Neural cell (in vitro differentiated cells): Measurements from ENCODE around the gene IFITM10. TPM values are rescaled to one million over a fixed set of nuclear protein-coding genes. Genes with fewer than 3 reads are reported as not detected.

Experiments used
- H2AFZ ChIP-seq: fragments of 200-600, 300-800 bp; sonication (generic), shearing (Covaris generic); 2 replicates; pipeline ENCODE4 v1.6.0; 2014; ENCODE audit warnings: low read depth, mild to moderate bottlenecking, antibody characterized with exemption, low read length, moderate library complexity
- H3F3A ChIP-seq: fragments of 200-600 bp; shearing (Covaris generic); 2 replicates; pipeline ENCODE4 v1.6.1; 2016; ENCODE audit warnings: mild to moderate bottlenecking, moderate library complexity, mixed read lengths, antibody characterized with exemption, low read length; ENCODE audit not compliant: insufficient read depth, poor library complexity, severe bottlenecking
- H3K27ac ChIP-seq: fragments of 200-600, 300-800 bp; sonication (generic), shearing (Covaris generic); 2 replicates; pipeline ENCODE4 v1.5.1; 2014; ENCODE audit warnings: mild to moderate bottlenecking, low read length, moderate library complexity
- H3K27me3 ChIP-seq: fragments of 300-800, 200-600 bp; sonication (generic), shearing (Covaris generic); 2 replicates; pipeline ENCODE4 v1.6.0; 2014; ENCODE audit warnings: mild to moderate bottlenecking, low read depth, low read length, moderate library complexity; ENCODE audit not compliant: insufficient read depth
- H3K36me3 ChIP-seq: fragments of 300-800, 200-600 bp; sonication (generic), shearing (Covaris generic); 2 replicates; pipeline ENCODE4 v1.5.1; 2014; ENCODE audit warnings: mild to moderate bottlenecking, antibody characterized with exemption, low read length, moderate library complexity; ENCODE audit not compliant: insufficient read depth
- H3K4me2 ChIP-seq: fragments of 300-800, 200-600 bp; sonication (generic), shearing (Covaris generic); 2 replicates; pipeline ENCODE4 v1.6.0; 2014; ENCODE audit warnings: mild to moderate bottlenecking, low read length
- H3K4me3 ChIP-seq: fragments of 300-800, 200-600 bp; sonication (generic), shearing (Covaris generic); 2 replicates; pipeline ENCODE4 v1.5.1; 2014; ENCODE audit warnings: mild to moderate bottlenecking, low read length, moderate library complexity
- H3K79me2 ChIP-seq: fragments of 200-600 bp; shearing (Covaris generic); replicated peaks from 2 replicates; pipeline ENCODE4 v1.6.0; 2014; ENCODE audit warnings: mild to moderate bottlenecking, low read length, moderate library complexity; ENCODE audit not compliant: insufficient read depth
- H3K9ac ChIP-seq: fragments of 300-800, 200-600 bp; sonication (generic), shearing (Covaris generic); 2 replicates; pipeline ENCODE4 v1.6.1; 2016; ENCODE audit warnings: mild to moderate bottlenecking, low read length, mixed read lengths
- H3K9me2 ChIP-seq: fragments of 200-600 bp; shearing (Covaris generic); 2 replicates; pipeline ENCODE4 v1.6.1; 2016; ENCODE audit warnings: mild to moderate bottlenecking, low read length, mixed read lengths; ENCODE audit not compliant: insufficient read depth
- H3K9me3 ChIP-seq: fragments of 200-600, 300-800 bp; sonication (generic), shearing (Covaris generic); 2 replicates; pipeline ENCODE4 v1.6.1; 2016; ENCODE audit warnings: mild to moderate bottlenecking, mixed run types, low read length, moderate library complexity, mixed read lengths
- H4K20me1 ChIP-seq: fragments of 200-600 bp; shearing (Covaris generic); 2 replicates; pipeline ENCODE4 v1.6.1; 2016; ENCODE audit warnings: mild to moderate bottlenecking, mixed run types; ENCODE audit not compliant: insufficient read depth
- CTCF ChIP-seq: fragments of 450-650 bp; IDR thresholded peaks from 2 replicates; pipeline ENCODE4 v1.5.1; 2014; ENCODE audit warnings: antibody characterized with exemption, mild to moderate bottlenecking, moderate library complexity; ENCODE audit not compliant: poor library complexity, severe bottlenecking
- EZH2 ChIP-seq: fragments of 200-600, 300-800 bp; shearing (Covaris generic), sonication (generic); IDR thresholded peaks from 2 replicates; pipeline ENCODE4 v1.6.1; 2014; ENCODE audit warnings: antibody characterized with exemption, low read length, borderline replicate concordance, mild to moderate bottlenecking; ENCODE audit not compliant: insufficient read depth, poor library complexity, severe bottlenecking
- MXI1 ChIP-seq: fragments of 450-650 bp; conservative IDR thresholded peaks from 2 replicates; pipeline ENCODE4 v1.6.1; 2014; ENCODE audit warnings: antibody characterized with exemption, mild to moderate bottlenecking; ENCODE audit not compliant: poor library complexity, severe bottlenecking
- POLR2AphosphoS5 ChIP-seq: IDR thresholded peaks from 2 replicates; pipeline ENCODE4 v1.6.1; 2012
- REST ChIP-seq: IDR thresholded peaks from 2 replicates; pipeline ENCODE4 v1.6.1; 2012; ENCODE audit warnings: borderline replicate concordance
- SMC3 ChIP-seq: fragments of 450-650 bp; conservative IDR thresholded peaks from 2 replicates; pipeline ENCODE4 v1.6.1; 2014; ENCODE audit warnings: antibody characterized with exemption, mild to moderate bottlenecking, moderate library complexity; ENCODE audit not compliant: poor library complexity
- TAF1 ChIP-seq: IDR thresholded peaks from 2 replicates; pipeline ENCODE4 v1.6.1; 2012; ENCODE audit warnings: low read depth
- polyA plus RNA-seq: library from polyadenylated mRNA; depleted of rRNA; stranded (reverse); fragments of >200 nt; gene quantifications from 2 replicates; pipeline ENCODE4 v1.2.3, GENCODE V29; 2014

Gene IFITM10
- polyA plus RNA-seq, 1 donor from 2014 or later, result 1.1 TPM

GRCh38 chr11:1791912-1792311, 41.5 kb upstream of the IFITM10 start:
- Histone ChIP-seq H3K9me2 (no peaks in the 10 kb centered on the region), H3K36me3 (no peaks in the 10 kb centered on the region), H4K20me1 (no peaks in the 10 kb centered on the region), H3K79me2 (no peaks in the 10 kb centered on the region), H3K4me2 (no peak overlapping the region), H3F3A (no peaks in the 10 kb centered on the region), H2AFZ (no peak overlapping the region), H3K9ac (no peak overlapping the region), H3K27me3 (no peaks in the 10 kb centered on the region), H3K4me3 (no peak overlapping the region), H3K9me3 (no peaks in the 10 kb centered on the region), H3K27ac (no peak overlapping the region)
- TF ChIP-seq REST (no peak), MXI1 (no peak), EZH2 (no peak), CTCF (no peak), TAF1 (no peak)

GRCh38 chr11:1786466-1786865, 36.1 kb upstream of the IFITM10 start:
- no peaks in the 10 kb centered on the region for H3F3A ChIP-seq

More at GRCh38 chr11:1786466-1786865, 36.1 kb upstream of the IFITM10 start:
- TF ChIP-seq POLR2AphosphoS5 (no peak), CTCF (no peak), REST (no peak), SMC3 (no peak)
- Histone ChIP-seq H3K79me2 (no peaks in the 10 kb centered on the region), H3K9me2 (no peaks in the 10 kb centered on the region), H3K36me3 (no peaks in the 10 kb centered on the region), H2AFZ (no peak overlapping the region), H4K20me1 (no peaks in the 10 kb centered on the region), H3K9ac (no peak overlapping the region), H3K4me2 (no peak overlapping the region), H3K27ac (no peak overlapping the region), H3K4me3 (no peak overlapping the region), H3K9me3 (no peaks in the 10 kb centered on the region), H3K27me3 (no peaks in the 10 kb centered on the region)
